HG03575 (cell line): ENCODE measurements around the gene CEMIP.

Source experiments
- ATAC-seq: cut with Tn5 transposase; IDR thresholded peaks from one replicate; pipeline ENCODE4 v1.9.1; 2021; ENCODE audit not compliant: unreplicated experiment, insufficient number of reproducible peaks, low FRiP score; ENCODE audit errors: extremely low read depth

CEMIP gene

DNA sequence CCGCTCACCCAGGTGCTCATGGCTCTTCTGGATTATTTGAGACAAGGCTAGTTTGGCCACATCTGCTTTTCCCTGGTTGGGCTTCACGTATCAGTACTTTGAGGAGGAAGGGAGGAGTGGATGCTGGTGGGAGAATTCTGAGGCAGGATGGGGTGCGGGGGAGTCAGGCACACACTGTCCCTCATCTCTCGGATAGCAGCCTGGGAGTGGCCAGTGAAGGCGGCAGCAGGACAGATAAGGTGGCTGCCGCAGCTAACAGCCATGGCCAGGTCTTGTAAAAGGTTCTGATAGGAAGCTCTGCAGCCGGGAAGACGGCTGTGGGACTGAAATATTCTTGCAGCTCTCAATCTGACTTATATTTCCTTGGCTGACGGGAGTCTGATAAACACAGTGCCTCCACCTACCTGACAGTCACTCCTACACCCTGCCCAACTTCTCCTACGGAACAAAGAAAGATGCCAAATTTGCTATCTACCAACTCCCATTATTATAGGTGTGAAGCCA lies 123.2 kb downstream of the CEMIP start:
- ATAC-seq, result no peak

DNA sequence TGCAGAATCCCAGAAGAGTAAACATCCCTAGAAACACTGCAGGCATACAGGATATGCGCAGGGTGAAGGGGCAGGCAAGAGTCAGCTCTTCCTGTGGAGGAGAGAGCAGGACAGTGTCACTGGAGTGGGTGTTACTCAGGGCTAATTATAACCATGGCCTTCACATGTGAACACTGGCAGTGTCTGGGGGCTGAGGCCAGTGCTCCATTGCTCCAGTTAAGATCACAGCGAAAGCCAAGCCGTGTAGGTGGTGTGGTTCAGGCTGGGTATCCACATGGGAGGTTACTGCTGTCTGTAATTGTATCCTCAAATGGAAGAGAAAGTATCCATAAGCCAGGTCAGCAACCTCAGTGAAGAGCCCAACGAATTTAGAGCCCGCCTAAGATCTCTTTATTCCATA lies 125.8 kb downstream of the CEMIP start:
- no peak for ATAC-seq

DNA sequence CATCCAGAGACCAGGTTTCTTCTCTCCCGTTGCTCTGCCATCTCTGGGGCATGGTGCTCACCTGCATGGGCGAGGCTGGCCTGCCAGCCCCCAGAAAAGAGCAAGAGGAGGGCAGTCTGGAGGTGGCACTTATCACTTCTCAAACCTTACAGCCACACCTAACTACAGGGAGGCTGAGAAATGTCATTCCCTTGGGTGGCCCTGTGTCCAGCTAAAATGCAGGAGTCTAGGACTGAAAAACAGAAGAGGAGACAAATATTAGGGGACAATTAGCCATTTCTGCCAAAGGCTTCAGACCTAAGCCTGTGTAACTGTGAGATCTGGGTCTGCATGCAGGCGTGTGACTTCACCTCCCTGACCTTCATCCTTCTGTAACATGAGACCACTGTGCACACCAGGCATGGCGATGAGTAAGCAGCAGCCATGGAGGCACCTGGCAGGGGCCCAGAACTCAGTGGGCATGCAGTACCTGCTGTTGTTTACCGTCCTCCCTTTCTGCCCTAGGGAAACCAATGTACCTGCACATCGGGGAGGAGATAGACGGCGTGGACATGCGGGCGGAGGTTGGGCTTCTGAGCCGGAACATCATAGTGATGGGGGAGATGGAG lies 127.1 kb downstream of the CEMIP start:
- ATAC-seq, result no peak

- ATAC-seq, result no peak
These were observed 132.7 kb downstream of the CEMIP start for GRCh38 chr15:80911821-80912220.

DNA sequence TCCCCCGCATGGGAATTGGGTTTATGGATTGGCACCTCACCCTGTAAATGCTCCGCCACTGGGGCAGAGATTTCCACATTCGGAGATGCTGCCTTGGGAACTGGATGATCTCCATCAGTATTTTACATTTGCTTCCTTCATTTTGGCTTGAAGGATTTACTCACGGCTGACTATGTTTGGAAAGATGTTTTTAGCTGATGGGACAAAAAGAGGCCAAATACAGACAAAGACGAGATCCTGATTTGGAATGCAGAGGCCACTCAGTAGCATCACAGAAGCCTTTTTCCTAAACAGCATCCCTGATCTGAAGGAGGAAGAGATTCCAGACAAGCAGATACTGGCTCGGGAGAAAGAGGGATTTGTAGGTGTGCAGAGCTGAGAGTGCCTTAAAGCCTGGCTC lies 133.5 kb downstream of the CEMIP start:
- no peak for ATAC-seq

GRCh38 chr15:80913541-80913940 lies 134.4 kb downstream of the CEMIP start:
- ATAC-seq, result no peak

GRCh38 chr15:80915472-80915871 lies 136.3 kb downstream of the CEMIP start:
- no peak for ATAC-seq

DNA sequence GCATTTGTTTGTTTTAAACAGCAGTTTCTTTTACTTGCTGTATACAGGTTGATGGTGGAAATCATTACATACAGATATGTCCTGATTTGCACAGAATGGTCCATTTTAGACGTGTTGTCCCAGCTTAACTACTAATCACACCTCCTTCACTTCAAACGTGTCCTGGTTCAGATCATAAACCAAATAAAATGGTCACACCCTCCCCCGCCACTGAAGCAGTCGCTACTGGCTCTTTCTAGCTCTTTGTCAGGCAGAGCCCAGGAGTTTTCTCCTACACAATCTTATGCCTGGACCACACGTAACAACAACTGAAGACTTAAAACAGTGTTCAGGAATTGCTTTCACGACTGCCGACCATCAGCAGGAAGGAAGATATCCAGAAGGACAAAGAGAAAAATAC lies 136.9 kb downstream of the CEMIP start:
- ATAC-seq, result no peak

DNA sequence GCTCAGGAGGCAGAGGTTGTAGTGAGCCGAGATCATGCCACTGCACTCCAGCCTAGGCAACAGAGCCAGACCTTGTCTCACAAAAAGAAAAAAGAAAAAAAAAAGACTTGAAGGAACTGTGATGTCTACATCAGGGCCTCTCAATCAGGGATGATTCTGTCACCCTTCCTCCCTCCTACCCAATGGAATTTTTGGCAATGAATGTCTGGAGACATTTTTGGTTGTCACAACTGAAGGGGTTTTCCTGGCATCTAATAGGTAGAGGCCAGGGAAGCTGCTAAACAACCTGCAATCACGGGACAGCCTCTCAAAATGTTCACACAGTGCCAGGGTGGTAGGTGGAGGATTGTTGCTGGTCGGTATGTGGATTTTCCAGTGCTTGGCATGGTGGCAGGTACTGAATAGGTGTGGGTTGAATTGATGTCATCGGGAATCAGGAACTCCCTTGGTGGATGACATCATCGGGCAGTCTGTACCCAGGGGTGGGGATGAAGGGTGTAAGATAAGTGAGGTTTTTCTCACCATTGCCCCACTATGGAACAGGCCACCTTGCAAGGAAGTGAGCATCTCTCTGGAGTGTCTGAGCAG lies 139.1 kb downstream of the CEMIP start:
- no peak for ATAC-seq

GRCh38 chr15:80920271-80920699 lies 141.1 kb downstream of the CEMIP start:
- ATAC-seq, result no peak

GRCh38 chr15:80921736-80922410 lies 142.7 kb downstream of the CEMIP start:
- no peak for ATAC-seq

DNA sequence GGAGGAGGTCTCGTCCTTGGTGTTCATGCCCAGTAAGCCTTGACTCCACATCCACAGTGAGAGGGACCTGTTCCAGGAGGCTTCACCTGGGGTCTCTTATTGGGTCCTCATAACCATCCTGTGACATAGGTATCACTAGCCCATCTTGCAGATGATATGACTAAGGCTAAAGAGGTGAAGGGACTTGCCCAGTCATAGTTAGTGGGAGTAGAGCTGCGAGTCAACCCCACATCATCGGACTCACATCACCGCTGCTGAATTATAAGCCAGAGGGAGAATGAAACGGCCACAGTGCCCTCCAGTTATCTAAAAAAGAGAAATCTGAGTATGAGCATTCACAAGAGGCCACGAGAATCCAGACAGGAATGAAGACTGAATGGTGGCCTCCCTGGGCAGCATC lies 144.5 kb downstream of the CEMIP start:
- no peak for ATAC-seq

- no peak for ATAC-seq
These were observed 145.1 kb downstream of the CEMIP start for GRCh38 chr15:80924278-80924677.

DNA sequence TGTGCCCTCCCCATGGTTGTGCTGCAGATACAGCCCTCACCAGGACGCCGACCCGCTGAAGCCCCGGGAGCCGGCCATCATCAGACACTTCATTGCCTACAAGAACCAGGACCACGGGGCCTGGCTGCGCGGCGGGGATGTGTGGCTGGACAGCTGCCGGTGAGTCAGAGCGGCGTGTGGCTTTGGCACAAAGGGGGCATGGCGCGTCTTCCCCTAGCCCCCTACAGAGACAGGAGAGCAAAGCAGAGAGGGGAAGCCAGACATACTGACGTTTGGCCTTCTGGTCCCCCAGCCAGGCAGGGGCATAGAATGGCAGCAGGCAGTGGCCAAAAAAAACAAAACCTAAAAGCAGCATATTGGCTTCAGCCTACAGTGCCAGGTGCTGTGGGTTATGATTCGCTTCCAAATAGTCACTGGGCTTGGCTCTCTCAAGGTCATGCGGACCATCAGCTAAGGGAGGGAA lies 146.5 kb downstream of the CEMIP start:
- no peak for ATAC-seq

GRCh38 chr15:80926126-80926525 lies 147.0 kb downstream of the CEMIP start:
- no peak for ATAC-seq

DNA sequence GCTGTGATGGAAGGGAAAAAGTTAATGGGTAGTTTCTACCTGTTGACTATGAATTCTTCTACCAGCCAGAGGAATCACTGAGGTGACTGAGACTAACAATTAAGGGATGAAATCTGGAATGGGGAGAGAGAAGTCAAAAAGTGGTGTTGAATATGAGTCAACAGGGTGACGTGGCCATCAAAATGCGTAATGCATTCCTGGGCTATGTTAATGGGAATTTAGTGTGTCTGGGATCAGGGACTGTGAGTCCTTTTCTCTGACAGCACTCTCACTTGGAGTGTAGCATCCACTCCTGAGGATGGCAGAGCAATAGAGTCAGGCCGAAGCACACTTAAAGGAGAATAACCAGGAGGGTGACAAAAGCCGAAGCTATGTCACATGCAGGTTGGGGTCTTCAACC lies 150.1 kb downstream of the CEMIP start:
- ATAC-seq, result no peak

DNA sequence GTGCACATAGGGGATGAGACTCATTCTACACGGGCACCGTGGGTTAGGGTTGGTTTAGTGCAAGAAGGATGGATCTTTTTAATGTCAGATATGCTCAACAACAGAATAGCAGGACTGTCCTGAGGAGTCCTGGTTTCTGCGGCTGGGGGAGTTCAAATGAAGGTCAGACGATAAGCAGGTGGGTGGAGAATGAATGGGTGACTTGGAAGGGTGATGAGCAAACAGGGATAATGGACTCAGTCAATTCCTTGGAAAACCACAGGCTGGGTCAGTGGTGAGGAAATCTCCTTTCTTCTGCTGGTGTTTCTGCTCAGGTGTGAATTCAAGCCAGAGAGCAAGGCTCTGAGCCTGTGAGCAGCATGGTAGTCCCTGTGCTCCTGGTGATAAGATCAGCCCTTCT lies 150.5 kb downstream of the CEMIP start:
- no peak for ATAC-seq

DNA sequence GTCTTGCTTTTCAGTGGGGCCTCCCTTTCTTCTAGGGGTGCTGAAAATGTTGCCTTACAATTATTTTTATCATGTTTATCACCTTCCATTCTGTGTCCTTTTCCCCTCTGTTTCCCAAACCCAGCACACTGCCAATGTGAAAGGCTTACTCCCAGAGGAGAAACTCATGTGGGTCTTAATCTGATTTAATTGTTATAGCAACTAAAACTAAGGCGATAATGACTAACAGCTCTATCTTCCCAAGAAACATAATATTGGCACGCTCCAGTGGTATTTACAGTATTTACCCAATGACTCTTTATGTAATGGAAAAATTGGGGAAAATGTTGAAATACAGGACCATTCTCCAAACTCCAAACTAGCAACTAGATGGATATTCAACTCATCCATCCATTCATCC lies 152.0 kb downstream of the CEMIP start:
- no peak for ATAC-seq

GRCh38 chr15:80931721-80932512 lies 152.7 kb downstream of the CEMIP start:
- no peak for ATAC-seq

- no peak for ATAC-seq
These were observed 153.3 kb downstream of the CEMIP start for GRCh38 chr15:80932513-80932815.
